Suppressor macrophage (primary cell): ENCODE results near the gene OPALIN.

Experiments used
- DNase-seq, 4 experiments: peaks; one replicate each; pipeline ENCODE4 v3.0.0-alpha.2; 2020 to 2022

OPALIN gene

GRCh38 chr10:96298362-96298761 is 60.4 kb downstream of the OPALIN start:
- DNase-seq: no peak

GRCh38 chr10:96297486-96297885 is 61.3 kb downstream of the OPALIN start:
- no peak for DNase-seq

GRCh38 chr10:96295475-96295874 is 63.3 kb downstream of the OPALIN start:
- DNase-seq: no peak
